GM12891 (cell line): ENCODE measurements around the gene EYS.

ENCODE experiments used
- POLR2A ChIP-seq: IDR thresholded peaks from 2 replicates; pipeline ENCODE4 v1.6.1; 2011; ENCODE audit warnings: low read depth, low read length, control low read depth
- POLR2AphosphoS5 ChIP-seq: IDR thresholded peaks from 2 replicates; pipeline ENCODE4 v1.6.1; 2011; ENCODE audit warnings: low read depth, low read length, control low read depth

DNA sequence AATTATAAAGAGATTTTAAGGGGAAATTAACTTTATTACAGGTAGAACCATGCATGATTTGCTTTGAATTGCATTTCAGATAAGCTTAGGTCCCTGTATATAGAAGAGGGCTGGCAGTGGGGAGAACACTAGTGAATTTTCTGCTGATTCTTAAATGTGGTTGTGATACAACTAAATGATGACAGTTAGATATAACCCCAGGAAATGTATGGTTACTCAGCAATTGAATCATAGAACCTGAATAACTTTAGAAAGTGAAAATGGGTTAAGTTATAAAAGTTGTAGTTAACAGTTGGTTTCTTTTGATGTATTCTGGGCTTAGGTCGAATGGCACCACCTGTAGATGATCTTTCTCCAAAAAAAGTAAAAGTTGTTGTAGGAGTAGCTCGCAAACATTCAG lies 2001.3 kb downstream of the EYS start:
- no peak for TF ChIP-seq POLR2AphosphoS5
- TF ChIP-seq POLR2A = no peak
